Suprapubic skin (tissue), 3 donors: ENCODE data around the gene CHPF.

ENCODE experiments used
- CTCF ChIP-seq, 2 donors: fragments of 200-600 bp in 1 of 2; fragments of 450-650 bp in 1 of 2; sonication (generic) in 1 of 2; IDR thresholded peaks; one replicate each; pipeline ENCODE4 v1.5.1; 2016 to 2019; ENCODE audit warnings: antibody characterized with exemption in 2 of 2, mild to moderate bottlenecking in 1 of 2, moderate library complexity in 1 of 2
- POLR2A ChIP-seq, 2 donors: fragments of 450-650 bp; IDR thresholded peaks; one replicate each; pipeline ENCODE4 v1.6.1; 2017; ENCODE audit warnings: antibody characterized with exemption in 2 of 2, mild to moderate bottlenecking in 2 of 2, moderate library complexity in 2 of 2

GRCh38 chr2:219575566-219576504 lies 32.2 kb upstream of the CHPF start:
- no peak for TF ChIP-seq CTCF (IDR thresholded peaks at IDR 0.05)
- TF ChIP-seq POLR2A (IDR thresholded peaks at IDR 0.05), result no peak
